GM23338 (cell line): ENCODE measurements around the gene F2RL3. TPM values are rescaled to one million over a fixed set of nuclear protein-coding genes. Genes with fewer than 3 reads are reported as not detected.

Experiments
- ATAC-seq: fragments of 200-7000 bp; cut with Tn5 transposase; 3 replicates; pipeline ENCODE4 v1.9.1; 2020
- DNase-seq: peaks from one replicate; pipeline ENCODE4 v3.0.0-alpha.2; 2015; ENCODE audit warnings: low spot score
- H2AFZ ChIP-seq: fragments of 200-600 bp; sonication (generic); 2 replicates; pipeline ENCODE4 v1.8.0; 2016; ENCODE audit warnings: antibody characterized with exemption, mild to moderate bottlenecking, moderate library complexity
- H3F3A ChIP-seq: fragments of 200-600 bp; sonication (generic); replicated peaks from 2 replicates; pipeline ENCODE4 v1.8.0; 2017; ENCODE audit warnings: antibody characterized with exemption, mixed run types, low read depth
- H3K27ac ChIP-seq: fragments of 200-600 bp; sonication (generic); 2 replicates; pipeline ENCODE4 v1.6.1; 2016; ENCODE audit warnings: low read depth
- H3K27me3 ChIP-seq: fragments of 200-600 bp; sonication (generic); 2 replicates; pipeline ENCODE4 v1.8.0; 2016; ENCODE audit warnings: mild to moderate bottlenecking, mixed run types, moderate library complexity; ENCODE audit not compliant: insufficient read depth
- H3K36me3 ChIP-seq: fragments of 200-600 bp; sonication (generic); 2 replicates; pipeline ENCODE4 v1.8.0; 2016; ENCODE audit warnings: mild to moderate bottlenecking; ENCODE audit not compliant: insufficient read depth
- H3K4me1 ChIP-seq: fragments of 200-600 bp; sonication (generic); 2 replicates; pipeline ENCODE4 v1.8.0; 2016; ENCODE audit warnings: mild to moderate bottlenecking, moderate library complexity; ENCODE audit not compliant: insufficient read depth
- H3K4me2 ChIP-seq: fragments of 200-600 bp; sonication (generic); 2 replicates; pipeline ENCODE4 v1.7.1; 2017; ENCODE audit warnings: mixed run types
- H3K4me3 ChIP-seq: fragments of 200-600 bp; sonication (generic); 2 replicates; pipeline ENCODE4 v1.6.1; 2016; ENCODE audit warnings: mixed run types
- H3K79me2 ChIP-seq: fragments of 200-600 bp; sonication (generic); replicated peaks from 2 replicates; pipeline ENCODE4 v1.8.0; 2017; ENCODE audit warnings: mild to moderate bottlenecking; ENCODE audit not compliant: insufficient read depth
- H3K9me2 ChIP-seq: fragments of 200-600 bp; sonication (generic); 2 replicates; pipeline ENCODE4 v1.8.0; 2017; ENCODE audit not compliant: insufficient read depth
- H4K20me1 ChIP-seq: fragments of 200-600 bp; sonication (generic); replicated peaks from 2 replicates; pipeline ENCODE4 v1.8.0; 2017; ENCODE audit warnings: mild to moderate bottlenecking; ENCODE audit not compliant: insufficient read depth
- H3K27ac Mint-ChIP-seq: 2 replicates; pipeline ENCODE4 v1.8.0; 2020; ENCODE audit warnings: inconsistent platforms, mild to moderate bottlenecking, moderate library complexity, mixed read lengths
- H3K27me3 Mint-ChIP-seq: 3 replicates; pipeline ENCODE4 v1.8.0; 2022; ENCODE audit warnings: low read depth, mild to moderate bottlenecking, moderate library complexity, mixed read lengths, inconsistent platforms; ENCODE audit not compliant: insufficient read depth, poor library complexity
- H3K36me3 Mint-ChIP-seq: 3 replicates; pipeline ENCODE4 v1.8.0; 2021; ENCODE audit warnings: low read depth, mild to moderate bottlenecking, inconsistent platforms, moderate library complexity, mixed read lengths
- H3K4me1 Mint-ChIP-seq: 3 replicates; pipeline ENCODE4 v1.8.0; 2020; ENCODE audit warnings: mild to moderate bottlenecking, inconsistent platforms, mixed read lengths
- H3K4me3 Mint-ChIP-seq: 3 replicates; pipeline ENCODE4 v1.8.0; 2021; ENCODE audit warnings: moderate library complexity, mild to moderate bottlenecking, inconsistent platforms, mixed read lengths
- H3K9me3 Mint-ChIP-seq: 3 replicates; pipeline ENCODE4 v1.8.0; 2020; ENCODE audit warnings: moderate library complexity, mild to moderate bottlenecking, inconsistent platforms, mixed read lengths
- CREB1 ChIP-seq: fragments of 250-450 bp; sonication (Bioruptor Pico); IDR thresholded peaks from 2 replicates; pipeline ENCODE4 v1.5.0; 2020; ENCODE audit warnings: low read depth, mild to moderate bottlenecking, moderate library complexity
- CTCF ChIP-seq, 2 experiments: fragments of 200-600 bp in 1 of 2; sonication (generic) in 1 of 2; conservative IDR thresholded peaks; 2 replicates each; pipeline versions ENCODE4 v1.5.1 to v1.6.1; 2016 to 2017; ENCODE audit warnings: antibody characterized with exemption in 2 of 2, low read depth in 2 of 2, mild to moderate bottlenecking in 2 of 2, moderate library complexity in 1 of 2
- EZH2 ChIP-seq: fragments of 200-600 bp; sonication (generic); IDR thresholded peaks from one replicate; pipeline ENCODE4 v1.8.0; 2017; ENCODE audit warnings: antibody characterized with exemption, mild to moderate bottlenecking, low read depth; ENCODE audit not compliant: unreplicated experiment
- EZH2phosphoT487 ChIP-seq: fragments of 200-600 bp; sonication (generic); IDR thresholded peaks from one replicate; pipeline ENCODE4 v1.8.1; 2018; ENCODE audit warnings: antibody characterized with exemption; ENCODE audit not compliant: unreplicated experiment
- JUNB ChIP-seq: IDR thresholded peaks from one replicate; pipeline ENCODE4 v1.6.1; 2016; ENCODE audit warnings: antibody characterized with exemption; ENCODE audit not compliant: unreplicated experiment
- POLR2AphosphoS5 ChIP-seq: IDR thresholded peaks from 2 replicates; pipeline ENCODE4 v1.6.1; 2016; ENCODE audit warnings: antibody characterized with exemption, low read depth
- REST ChIP-seq: IDR thresholded peaks from one replicate; pipeline ENCODE4 v1.6.1; 2018; ENCODE audit warnings: antibody characterized with exemption; ENCODE audit not compliant: unreplicated experiment
- STAT1 ChIP-seq: IDR thresholded peaks from one replicate; pipeline ENCODE4 v1.6.1; 2016; ENCODE audit warnings: antibody characterized with exemption; ENCODE audit not compliant: unreplicated experiment
- ZNF114 ChIP-seq: fragments of 250-450 bp; sonication (Bioruptor Pico); IDR thresholded peaks from 2 replicates; pipeline ENCODE4 v1.5.0; 2020; ENCODE audit warnings: mild to moderate bottlenecking, moderate library complexity
- ZNF331 ChIP-seq: fragments of 250-450 bp; sonication (Bioruptor Pico); IDR thresholded peaks from 2 replicates; pipeline ENCODE4 v1.5.0; 2020; ENCODE audit warnings: low read depth, mild to moderate bottlenecking, moderate library complexity
- ZNF462 ChIP-seq: fragments of 250-450 bp; sonication (Bioruptor Pico); IDR thresholded peaks from 2 replicates; pipeline ENCODE4 v1.5.0; 2020; ENCODE audit warnings: mild to moderate bottlenecking, moderate library complexity
- polyA plus RNA-seq: library from polyadenylated mRNA; unstranded; fragments of >200 nt; fragmentation: Nextera tagmentation; extraction: Ambion mirVana; gene quantifications from 2 replicates; pipeline ENCODE4 v1.2.1, GENCODE V29; 2016
- total RNA-seq: library from RNA; depleted of rRNA; stranded (reverse); fragments of >200 nt; shearing (Covaris generic); gene quantifications from 2 replicates; pipeline ENCODE4 v1.2.3, GENCODE V29; 2014

F2RL3 gene
- total and polyA plus RNA-seq, 2 experiments from 2014 or later: not detected

- TF ChIP-seq REST: no peak
- TF ChIP-seq JUNB: no peak
- TF ChIP-seq CREB1: no peak
- no peak for TF ChIP-seq POLR2AphosphoS5
- no peak for TF ChIP-seq ZNF331
- TF ChIP-seq STAT1: no peak
- TF ChIP-seq EZH2: no peak
Measured at GRCh38 chr19:16911046-16911445, 22.2 kb downstream of the F2RL3 start (continued).

- Mint-ChIP-seq H3K27me3 (peaks cover 2% of the 10 kb centered on the region), H3K9me3 (peaks cover 49% of the 10 kb centered on the region), H3K4me1 (no peaks in the 10 kb centered on the region), H3K36me3 (peaks cover 26% of the 10 kb centered on the region), H3K4me3 (no peak overlapping the region), H3K27ac (no peak overlapping the region)
- Histone ChIP-seq H3K4me2 (no peak overlapping the region), H3K27me3 (no peaks in the 10 kb centered on the region), H3K9me2 (no peaks in the 10 kb centered on the region), H4K20me1 (no peaks in the 10 kb centered on the region), H3K36me3 (no peaks in the 10 kb centered on the region; the same call in 1 of the 2 replicates), H3K27ac (no peak overlapping the region), H2AFZ (no peak overlapping the region), H3K4me1 (no peaks in the 10 kb centered on the region), H3K79me2 (no peaks in the 10 kb centered on the region), H3F3A (no peaks in the 10 kb centered on the region), H3K4me3 (no peak overlapping the region)
- no peak for ATAC-seq
- no peak for DNase-seq
- TF ChIP-seq ZNF114 (CRISPR knock-in tag): no peak
- TF ChIP-seq EZH2phosphoT487: no peak
- no peak for TF ChIP-seq ZNF462
- TF ChIP-seq CTCF (conservative IDR thresholded peaks at IDR 0.05; ENCODE audit: low read depth in 2 of 2): no peak
- TF ChIP-seq POLR2AphosphoS5: no peak
- TF ChIP-seq REST: no peak
- no peak for TF ChIP-seq JUNB
Measured at GRCh38 chr19:16912780-16913179, 24.0 kb downstream of the F2RL3 start.
